Osteocyte (in vitro differentiated cells): ENCODE data around the gene LFNG. TPM values are rescaled to one million over a fixed set of nuclear protein-coding genes. Genes with fewer than 3 reads are reported as not detected.

Experiments used
- DNase-seq: peaks from one replicate; pipeline ENCODE4 v3.0.0; 2021; ENCODE audit warnings: mixed read lengths; ENCODE audit not compliant: unreplicated experiment; ENCODE audit errors: extremely low spot score
- H3K27ac Mint-ChIP-seq: one replicate; pipeline ENCODE4 v1.8.0; 2021; ENCODE audit warnings: mild to moderate bottlenecking, mixed read lengths; ENCODE audit not compliant: unreplicated experiment
- H3K27me3 Mint-ChIP-seq: one replicate; pipeline ENCODE4 v1.8.0; 2021; ENCODE audit warnings: mixed read lengths; ENCODE audit not compliant: unreplicated experiment
- H3K36me3 Mint-ChIP-seq: one replicate; pipeline ENCODE4 v1.8.0; 2021; ENCODE audit warnings: mixed read lengths; ENCODE audit not compliant: unreplicated experiment
- H3K4me1 Mint-ChIP-seq: one replicate; pipeline ENCODE4 v1.8.0; 2021; ENCODE audit warnings: mixed read lengths; ENCODE audit not compliant: unreplicated experiment
- H3K4me3 Mint-ChIP-seq: one replicate; pipeline ENCODE4 v1.8.0; 2021; ENCODE audit warnings: mild to moderate bottlenecking, moderate library complexity, mixed read lengths; ENCODE audit not compliant: unreplicated experiment
- H3K9me3 Mint-ChIP-seq: one replicate; pipeline ENCODE4 v1.8.0; 2021; ENCODE audit warnings: mixed read lengths; ENCODE audit not compliant: unreplicated experiment
- total RNA-seq: library from RNA; stranded (reverse); gene quantifications from 2 replicates; pipeline ENCODE4 v1.2.1, GENCODE V29; 2021
- TF ChIP-seq, protein P1 (sequence below): fragments of 200-600 bp; sonication (generic); IDR thresholded peaks from 2 replicates; pipeline ENCODE4 v1.5.0; 2021; ENCODE audit warnings: antibody characterized with exemption, mild to moderate bottlenecking, moderate library complexity

The LFNG gene
- total RNA-seq, 1 donor from 2014 or later, result 23.3 TPM

DNA sequence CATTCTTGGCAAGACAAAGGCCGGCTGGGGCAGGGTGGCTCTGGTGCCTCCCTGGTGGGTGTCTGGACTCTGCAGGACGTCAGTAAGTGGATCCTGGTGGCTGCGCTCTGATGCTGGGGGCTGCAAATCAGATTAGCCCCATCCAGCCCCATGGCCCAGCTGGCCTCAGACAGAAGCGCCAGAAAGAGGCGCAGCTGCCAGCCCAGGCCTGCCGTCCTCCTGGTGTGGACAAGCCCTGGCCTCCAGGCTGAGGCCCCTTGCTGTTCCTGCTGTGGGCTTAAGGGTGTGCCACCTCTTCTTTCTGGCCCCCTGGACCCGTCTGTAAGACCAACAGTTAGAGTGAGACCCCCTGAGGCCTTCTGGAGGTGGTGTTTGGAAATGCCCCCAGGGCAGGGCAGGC lies 5.9 kb upstream of the LFNG start:
- no peak for DNase-seq
- Mint-ChIP-seq H3K9me3 (no peaks in the 10 kb centered on the region), H3K36me3 (no peaks in the 10 kb centered on the region), H3K27me3 (no peaks in the 10 kb centered on the region), H3K4me1 (peaks cover 51% of the 10 kb centered on the region), H3K27ac (no peak overlapping the region), H3K4me3 (no peak overlapping the region)
- TF ChIP-seq, protein P1, sequence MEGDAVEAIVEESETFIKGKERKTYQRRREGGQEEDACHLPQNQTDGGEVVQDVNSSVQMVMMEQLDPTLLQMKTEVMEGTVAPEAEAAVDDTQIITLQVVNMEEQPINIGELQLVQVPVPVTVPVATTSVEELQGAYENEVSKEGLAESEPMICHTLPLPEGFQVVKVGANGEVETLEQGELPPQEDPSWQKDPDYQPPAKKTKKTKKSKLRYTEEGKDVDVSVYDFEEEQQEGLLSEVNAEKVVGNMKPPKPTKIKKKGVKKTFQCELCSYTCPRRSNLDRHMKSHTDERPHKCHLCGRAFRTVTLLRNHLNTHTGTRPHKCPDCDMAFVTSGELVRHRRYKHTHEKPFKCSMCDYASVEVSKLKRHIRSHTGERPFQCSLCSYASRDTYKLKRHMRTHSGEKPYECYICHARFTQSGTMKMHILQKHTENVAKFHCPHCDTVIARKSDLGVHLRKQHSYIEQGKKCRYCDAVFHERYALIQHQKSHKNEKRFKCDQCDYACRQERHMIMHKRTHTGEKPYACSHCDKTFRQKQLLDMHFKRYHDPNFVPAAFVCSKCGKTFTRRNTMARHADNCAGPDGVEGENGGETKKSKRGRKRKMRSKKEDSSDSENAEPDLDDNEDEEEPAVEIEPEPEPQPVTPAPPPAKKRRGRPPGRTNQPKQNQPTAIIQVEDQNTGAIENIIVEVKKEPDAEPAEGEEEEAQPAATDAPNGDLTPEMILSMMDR, result no peak

DNA sequence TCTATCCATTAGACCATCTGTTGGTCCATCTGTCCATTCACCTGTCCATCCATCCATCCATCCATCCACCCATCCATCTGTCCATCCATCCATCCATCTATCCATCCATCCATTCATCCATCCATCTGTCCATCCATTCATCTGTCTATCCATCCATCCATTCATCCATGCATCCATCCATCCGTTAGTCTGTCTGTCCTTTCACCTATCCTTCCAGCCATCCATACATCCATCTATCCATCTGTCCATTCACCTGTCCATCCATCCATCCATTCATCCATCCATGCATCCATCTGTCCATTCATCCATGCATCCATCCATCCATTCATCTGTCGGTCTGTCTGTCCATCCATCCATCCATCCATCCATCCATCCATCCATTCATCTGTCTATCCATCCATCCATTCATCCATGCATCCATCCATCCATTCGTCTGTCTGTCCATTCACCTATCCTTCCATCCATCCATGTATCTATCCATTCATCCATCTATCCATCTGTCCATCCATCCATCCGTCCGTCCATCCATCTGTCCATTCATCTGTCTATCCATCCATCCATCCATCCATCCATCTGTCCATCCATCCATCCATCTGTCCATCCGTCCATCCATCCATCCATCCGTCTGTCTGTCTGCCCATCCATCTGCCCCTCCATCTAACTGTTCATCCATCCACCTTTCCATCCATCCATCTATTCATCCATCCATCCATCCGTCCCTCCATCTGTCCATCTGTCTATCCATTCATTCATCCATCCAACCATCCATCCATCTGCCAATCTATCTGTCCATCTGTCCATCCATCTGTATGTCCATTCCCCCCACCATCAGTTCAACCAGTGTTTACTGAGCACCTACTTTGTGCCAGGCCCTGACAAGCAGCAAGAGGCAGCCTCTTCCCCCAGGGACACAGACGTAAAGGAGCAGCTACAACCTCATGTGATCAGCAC lies 4.8 kb upstream of the LFNG start:
- Mint-ChIP-seq H3K9me3 (no peaks in the 10 kb centered on the region), H3K36me3 (no peaks in the 10 kb centered on the region), H3K27ac (no peak overlapping the region), H3K4me3 (no peak overlapping the region), H3K4me1 (peaks cover 47% of the 10 kb centered on the region), H3K27me3 (no peaks in the 10 kb centered on the region)
- TF ChIP-seq, protein P1, result no peak
- DNase-seq, result no peak

DNA sequence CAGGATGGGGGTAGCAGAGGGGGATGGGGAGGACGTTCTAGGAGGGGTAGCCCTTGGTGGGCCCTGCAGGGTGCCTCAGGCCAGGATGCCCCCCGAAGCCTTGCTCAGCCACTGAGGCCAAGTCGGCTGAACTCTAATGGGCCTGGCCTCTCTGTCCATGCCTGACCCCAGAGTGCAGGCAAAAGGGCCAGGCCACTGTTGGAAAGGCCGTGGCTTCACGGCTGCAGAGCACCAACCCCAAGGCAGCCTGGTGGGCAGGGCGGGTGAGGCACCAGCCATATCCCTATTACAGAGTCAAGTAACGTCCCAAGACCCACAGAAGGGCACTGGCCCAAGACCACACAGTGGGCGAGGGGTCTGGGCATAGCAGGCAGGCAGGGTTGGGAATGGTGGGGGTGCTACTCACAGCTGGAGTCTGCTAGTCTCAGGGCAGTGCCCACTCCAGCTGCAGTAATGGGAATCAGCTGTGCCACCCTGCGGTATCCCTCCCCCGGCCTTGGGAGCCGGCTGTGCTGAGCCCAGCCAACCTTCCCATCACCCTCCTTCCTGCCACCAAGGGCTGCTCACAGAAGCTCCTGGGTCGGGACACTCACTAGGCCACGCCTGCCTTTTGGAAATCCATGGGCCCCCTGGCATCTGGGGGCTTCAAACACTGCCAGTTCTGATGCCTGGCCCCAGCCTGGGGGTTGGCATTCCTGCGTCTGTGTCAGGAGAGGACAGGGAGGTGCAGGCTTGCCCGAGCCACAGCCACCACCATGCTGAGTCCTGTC lies 4.0 kb upstream of the LFNG start:
- no peak overlapping the region for H3K4me3 Mint-ChIP-seq
- peaks cover 53% of the 10 kb centered on the region for H3K4me1 Mint-ChIP-seq
- H3K36me3 Mint-ChIP-seq, result no peaks in the 10 kb centered on the region
- peak overlapping the region; percentile 79 for H3K27ac Mint-ChIP-seq
- no peak for DNase-seq
- TF ChIP-seq, protein P1, result no peak
- H3K9me3 Mint-ChIP-seq, result no peaks in the 10 kb centered on the region
- H3K27me3 Mint-ChIP-seq, result no peaks in the 10 kb centered on the region

DNA sequence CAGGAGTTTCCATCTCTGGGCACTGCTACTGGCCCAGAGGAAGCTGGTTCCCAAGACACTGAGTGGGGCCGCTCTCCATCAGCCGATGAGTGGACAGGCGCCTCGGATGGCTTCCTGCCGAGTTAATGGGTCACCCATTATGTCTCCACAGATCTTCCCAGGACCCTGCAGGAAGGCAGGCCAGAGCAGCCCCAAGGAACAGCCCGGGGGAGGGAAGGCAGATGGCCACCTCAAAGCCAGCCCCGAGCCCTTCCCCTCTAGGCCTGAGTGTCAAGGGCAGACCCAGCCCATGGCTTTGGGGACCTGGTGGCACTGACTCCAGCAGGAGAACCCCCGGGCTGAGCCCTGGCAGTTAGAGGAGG lies 3.4 kb upstream of the LFNG start:
- Mint-ChIP-seq H3K4me1 (peaks cover 54% of the 10 kb centered on the region), H3K27me3 (no peaks in the 10 kb centered on the region), H3K36me3 (no peaks in the 10 kb centered on the region), H3K27ac (peak overlapping the region; percentile 79), H3K4me3 (no peak overlapping the region), H3K9me3 (no peaks in the 10 kb centered on the region)
- DNase-seq, result no peak
- TF ChIP-seq, protein P1, result no peak

DNA sequence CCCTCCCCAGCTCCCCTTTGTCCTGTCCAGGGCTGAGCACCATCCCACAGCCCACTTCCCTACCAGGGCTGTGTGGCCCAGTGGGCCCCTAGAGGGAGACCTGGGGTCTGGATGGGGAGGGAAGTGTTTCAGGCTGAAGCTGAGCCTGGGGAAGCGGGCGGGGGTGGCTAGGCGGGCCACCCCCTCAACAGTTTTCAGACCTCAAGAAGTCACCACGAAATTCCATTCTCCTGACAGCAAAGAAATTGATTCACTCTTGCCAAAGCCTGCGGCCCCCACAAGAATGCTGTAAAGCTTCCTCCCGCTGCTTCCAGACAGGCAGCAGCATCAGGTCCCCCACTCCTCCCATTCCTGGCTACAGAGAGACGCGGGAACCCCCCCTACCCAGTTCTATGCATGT lies 2.5 kb upstream of the LFNG start:
- DNase-seq, result no peak
- TF ChIP-seq, protein P1, result no peak
- H3K9me3 Mint-ChIP-seq, result no peaks in the 10 kb centered on the region
- no peak overlapping the region for H3K4me3 Mint-ChIP-seq
- peaks cover 58% of the 10 kb centered on the region for H3K4me1 Mint-ChIP-seq
- no peaks in the 10 kb centered on the region for H3K36me3 Mint-ChIP-seq
- no peaks in the 10 kb centered on the region for H3K27me3 Mint-ChIP-seq
- H3K27ac Mint-ChIP-seq, result peak overlapping the region; percentile 79
